HPDE6-E6E7 (cell line): ENCODE data around the gene PKHD1.

Experiments
- DNase-seq: peaks from one replicate; pipeline ENCODE4 v3.0.0; 2011; ENCODE audit warnings: missing footprints; ENCODE audit errors: extremely low spot score

The PKHD1 gene

GRCh38 chr6:52049252-52050050 lies 38.0 kb downstream of the PKHD1 start:
- peak; percentile 19 for DNase-seq

- no peak for DNase-seq
Observed at GRCh38 chr6:52046456-52046855, 41.0 kb downstream of the PKHD1 start.

GRCh38 chr6:52045481-52045880 lies 41.9 kb downstream of the PKHD1 start:
- no peak for DNase-seq

- no peak for DNase-seq
Observed at GRCh38 chr6:52045033-52045432, 42.4 kb downstream of the PKHD1 start.

GRCh38 chr6:52042141-52042885 lies 45.1 kb downstream of the PKHD1 start:
- no peak for DNase-seq

- no peak for DNase-seq
Observed at GRCh38 chr6:52041134-52041533, 46.3 kb downstream of the PKHD1 start.

- DNase-seq, result no peak
Observed at GRCh38 chr6:52027699-52028098, 59.7 kb downstream of the PKHD1 start.

- DNase-seq, result no peak
Observed at GRCh38 chr6:52024451-52025068, 62.9 kb downstream of the PKHD1 start.

GRCh38 chr6:52022675-52023074 lies 64.7 kb downstream of the PKHD1 start:
- no peak for DNase-seq

- peak; percentile 1 for DNase-seq
Observed at GRCh38 chr6:52020945-52021570, 66.4 kb downstream of the PKHD1 start.

GRCh38 chr6:52019881-52020280 lies 67.5 kb downstream of the PKHD1 start:
- DNase-seq, result no peak

- DNase-seq, result no peak
Observed at GRCh38 chr6:52019092-52019491, 68.3 kb downstream of the PKHD1 start.

- no peak for DNase-seq
Observed at GRCh38 chr6:52016915-52017748, 70.3 kb downstream of the PKHD1 start.

- DNase-seq, result no peak
Observed at GRCh38 chr6:52015953-52016352, 71.5 kb downstream of the PKHD1 start.

- no peak for DNase-seq
Observed at GRCh38 chr6:52014391-52014790, 73.0 kb downstream of the PKHD1 start.

GRCh38 chr6:52013035-52013434 lies 74.4 kb downstream of the PKHD1 start:
- DNase-seq, result no peak

- no peak for DNase-seq
Observed at GRCh38 chr6:52012582-52012981, 74.8 kb downstream of the PKHD1 start.

- no peak for DNase-seq
Observed at GRCh38 chr6:52010806-52011205, 76.6 kb downstream of the PKHD1 start.

GRCh38 chr6:52010145-52010544 lies 77.3 kb downstream of the PKHD1 start:
- no peak for DNase-seq

GRCh38 chr6:52009466-52010140 lies 77.8 kb downstream of the PKHD1 start:
- no peak for DNase-seq

- no peak for DNase-seq
Observed at GRCh38 chr6:52000064-52000463, 87.3 kb downstream of the PKHD1 start.
